ENCODE data around the gene LYST.

LYST gene

DNA sequence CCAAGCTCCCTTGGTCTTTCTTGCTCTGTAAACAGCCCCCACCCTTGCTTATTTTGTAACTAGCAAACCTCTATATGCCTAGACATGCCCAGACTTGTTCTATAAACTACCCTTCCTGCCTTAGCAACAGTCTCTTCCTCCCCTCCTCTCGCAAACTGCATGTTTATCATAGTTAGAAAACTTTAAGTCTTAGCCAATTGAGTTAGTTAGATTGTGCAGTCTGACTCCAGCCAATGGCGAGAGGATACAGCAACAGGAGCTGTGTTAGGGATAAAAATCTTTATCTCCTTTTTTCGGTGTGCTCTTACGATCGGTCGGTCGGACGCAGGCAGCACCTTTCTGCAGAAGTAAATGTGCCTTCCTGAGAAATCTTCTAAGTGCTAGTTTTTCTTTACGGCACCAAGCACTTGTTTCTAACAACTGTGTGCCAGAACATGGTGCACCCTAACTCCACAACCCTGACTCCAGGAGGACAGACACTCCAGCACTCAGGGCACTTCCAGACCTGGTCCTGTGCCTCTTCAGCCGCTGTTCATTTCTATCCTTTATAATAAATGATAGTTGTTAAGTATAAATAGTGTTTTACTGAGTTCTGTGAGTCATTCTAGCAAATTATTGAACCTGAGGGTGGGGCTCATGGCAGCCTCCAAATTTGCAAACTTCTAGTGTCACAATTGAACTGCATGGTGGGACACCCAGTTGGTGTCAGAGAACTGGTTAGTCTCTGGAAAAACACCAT lies 191.4 kb downstream of the LYST start:
- TF ChIP-seq, protein P1, sequence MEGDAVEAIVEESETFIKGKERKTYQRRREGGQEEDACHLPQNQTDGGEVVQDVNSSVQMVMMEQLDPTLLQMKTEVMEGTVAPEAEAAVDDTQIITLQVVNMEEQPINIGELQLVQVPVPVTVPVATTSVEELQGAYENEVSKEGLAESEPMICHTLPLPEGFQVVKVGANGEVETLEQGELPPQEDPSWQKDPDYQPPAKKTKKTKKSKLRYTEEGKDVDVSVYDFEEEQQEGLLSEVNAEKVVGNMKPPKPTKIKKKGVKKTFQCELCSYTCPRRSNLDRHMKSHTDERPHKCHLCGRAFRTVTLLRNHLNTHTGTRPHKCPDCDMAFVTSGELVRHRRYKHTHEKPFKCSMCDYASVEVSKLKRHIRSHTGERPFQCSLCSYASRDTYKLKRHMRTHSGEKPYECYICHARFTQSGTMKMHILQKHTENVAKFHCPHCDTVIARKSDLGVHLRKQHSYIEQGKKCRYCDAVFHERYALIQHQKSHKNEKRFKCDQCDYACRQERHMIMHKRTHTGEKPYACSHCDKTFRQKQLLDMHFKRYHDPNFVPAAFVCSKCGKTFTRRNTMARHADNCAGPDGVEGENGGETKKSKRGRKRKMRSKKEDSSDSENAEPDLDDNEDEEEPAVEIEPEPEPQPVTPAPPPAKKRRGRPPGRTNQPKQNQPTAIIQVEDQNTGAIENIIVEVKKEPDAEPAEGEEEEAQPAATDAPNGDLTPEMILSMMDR (IDR thresholded peaks at IDR 0.05; ENCODE audit: insufficient read depth, low read length, poor library complexity, severe bottlenecking) = no peak
- Histone ChIP-seq H3K36me3 (ENCODE audit: control insufficient read depth, insufficient read depth, low read length) (peaks cover 3% of the 10 kb centered on the region), H3K4me3 (replicated peaks; ENCODE audit: low read depth, low read length) (no peak overlapping the region), H3K27me3 (replicated peaks; ENCODE audit: control insufficient read depth, insufficient read depth, low read length) (no peaks in the 10 kb centered on the region)
- no peak for DNase-seq (ENCODE audit: extremely low read depth, insufficient read length)

DNA sequence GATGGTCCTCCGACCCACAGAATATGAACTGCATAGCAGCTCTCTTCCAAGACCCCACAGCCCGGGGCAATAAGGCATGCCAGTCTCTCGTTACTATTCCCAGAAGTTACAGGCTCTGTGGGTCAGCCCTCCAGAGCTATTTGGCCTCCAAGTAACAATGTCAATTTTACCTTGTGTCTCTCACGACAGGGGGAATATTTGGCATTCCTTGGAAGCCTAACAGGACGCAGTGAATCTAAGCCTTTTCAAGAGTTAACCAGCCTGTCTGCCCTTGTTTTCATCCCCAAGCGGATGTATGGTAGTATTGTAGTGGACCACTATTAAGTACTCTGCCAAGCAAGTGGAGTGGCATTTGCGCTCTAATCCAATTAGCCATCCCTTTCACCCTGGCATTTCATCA lies 192.7 kb downstream of the LYST start:
- Histone ChIP-seq H3K4me3 (replicated peaks; ENCODE audit: low read depth, low read length) (no peak overlapping the region), H3K27me3 (replicated peaks; ENCODE audit: control insufficient read depth, insufficient read depth, low read length) (no peaks in the 10 kb centered on the region), H3K36me3 (ENCODE audit: control insufficient read depth, insufficient read depth, low read length) (peaks cover 3% of the 10 kb centered on the region)
- TF ChIP-seq, protein P1 (IDR thresholded peaks at IDR 0.05; ENCODE audit: insufficient read depth, low read length, poor library complexity, severe bottlenecking) = no peak
- DNase-seq (ENCODE audit: extremely low read depth, insufficient read length) = no peak

DNA sequence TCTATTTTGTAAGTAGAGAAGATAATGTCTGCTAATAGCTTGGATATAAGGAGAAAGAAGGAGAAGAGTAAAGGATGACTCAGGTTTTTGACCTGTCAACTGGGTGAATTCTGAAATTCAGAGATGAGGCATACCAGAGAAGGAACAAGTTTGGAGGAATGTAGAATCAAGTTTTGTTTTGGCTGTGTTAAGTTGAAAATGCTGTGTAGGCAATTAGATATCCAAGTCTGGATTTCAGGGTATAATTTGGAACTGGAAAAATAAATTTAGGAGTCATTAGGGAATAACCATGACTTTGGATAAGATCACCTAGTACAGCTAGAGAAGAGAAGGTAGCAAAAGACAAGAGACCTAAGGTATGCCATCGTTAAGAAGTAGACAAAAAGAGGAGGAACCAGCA lies 194.7 kb downstream of the LYST start:
- peaks cover 3% of the 10 kb centered on the region for H3K36me3 ChIP-seq (ENCODE audit: control insufficient read depth, insufficient read depth, low read length)
- H3K27me3 ChIP-seq (replicated peaks; ENCODE audit: control insufficient read depth, insufficient read depth, low read length) = no peaks in the 10 kb centered on the region
- H3K4me3 ChIP-seq (replicated peaks; ENCODE audit: low read depth, low read length) = no peak overlapping the region
- TF ChIP-seq, protein P1 (IDR thresholded peaks at IDR 0.05; ENCODE audit: insufficient read depth, low read length, poor library complexity, severe bottlenecking) = no peak
- DNase-seq (ENCODE audit: extremely low read depth, insufficient read length) = no peak

DNA sequence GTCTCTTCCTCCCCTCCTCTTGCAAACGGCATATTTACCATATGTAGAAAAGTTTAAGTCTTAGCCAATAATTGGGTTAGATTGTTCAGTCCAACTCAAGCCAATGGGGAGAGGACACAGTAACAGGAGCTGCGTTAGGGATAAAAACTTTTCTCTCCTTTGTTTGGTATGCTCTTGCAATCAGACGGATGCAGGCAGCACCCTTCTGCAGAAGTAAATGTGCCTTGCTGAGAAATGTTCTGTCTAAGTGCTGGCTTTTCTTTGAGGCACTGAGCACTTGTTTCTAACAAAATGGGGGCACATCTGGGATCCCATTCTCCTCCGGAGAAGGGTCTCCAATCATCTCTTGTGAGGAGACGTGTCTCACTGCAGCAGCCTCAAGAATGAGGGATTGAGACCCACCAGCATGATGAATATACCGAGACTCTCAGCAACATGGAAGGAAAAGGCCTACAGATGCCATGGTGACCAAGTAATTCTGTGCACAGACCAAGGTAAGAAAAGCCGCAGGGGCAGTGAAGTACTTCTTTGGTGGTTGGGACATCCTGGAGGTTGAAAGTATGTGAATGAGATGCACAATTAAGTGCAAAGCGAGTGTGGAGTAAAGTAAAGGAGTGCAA lies 196.4 kb downstream of the LYST start:
- Histone ChIP-seq H3K36me3 (ENCODE audit: control insufficient read depth, insufficient read depth, low read length) (peaks cover 1% of the 10 kb centered on the region), H3K4me3 (replicated peaks; ENCODE audit: low read depth, low read length) (no peak overlapping the region), H3K27me3 (replicated peaks; ENCODE audit: control insufficient read depth, insufficient read depth, low read length) (no peaks in the 10 kb centered on the region)
- TF ChIP-seq, protein P1 (IDR thresholded peaks at IDR 0.05; ENCODE audit: insufficient read depth, low read length, poor library complexity, severe bottlenecking) = no peak
- no peak for DNase-seq (ENCODE audit: extremely low read depth, insufficient read length)

DNA sequence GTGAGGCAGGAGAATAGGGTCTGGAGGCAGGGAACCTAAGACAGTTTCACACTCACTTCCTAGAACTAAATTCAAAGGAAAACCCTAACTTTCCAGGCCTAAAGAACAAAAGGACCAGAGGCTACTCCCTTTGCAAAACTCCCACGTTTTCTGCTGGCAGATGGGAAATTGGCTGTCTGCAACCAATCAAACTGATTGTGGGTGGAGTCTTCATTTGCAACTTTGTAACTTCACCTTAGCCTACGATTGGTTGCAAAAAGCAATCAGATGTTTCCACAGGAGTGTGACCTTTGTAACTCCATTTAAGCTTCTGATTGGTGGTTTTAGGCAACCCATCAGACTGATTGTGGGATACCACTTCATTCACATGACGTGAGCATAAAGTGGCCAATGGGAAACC lies 197.4 kb downstream of the LYST start:
- TF ChIP-seq, protein P1 (IDR thresholded peaks at IDR 0.05; ENCODE audit: insufficient read depth, low read length, poor library complexity, severe bottlenecking) = no peak
- H3K4me3 ChIP-seq (replicated peaks; ENCODE audit: low read depth, low read length) = no peak overlapping the region
- H3K27me3 ChIP-seq (replicated peaks; ENCODE audit: control insufficient read depth, insufficient read depth, low read length) = no peaks in the 10 kb centered on the region
- no peak for DNase-seq (ENCODE audit: extremely low read depth, insufficient read length)
- peaks cover 1% of the 10 kb centered on the region; the same call in 1 of the 2 replicates for H3K36me3 ChIP-seq (ENCODE audit: control insufficient read depth, insufficient read depth, low read length)
